RWPE2 (cell line): ENCODE results near the gene GPRC5D.

Experiments
- ATAC-seq: fragments of 200-7000 bp; cut with Tn5 transposase; 3 replicates; pipeline ENCODE4 v1.9.1; 2021; ENCODE audit warnings: low read depth
- DNase-seq: peaks from one replicate; pipeline ENCODE4 v3.0.0-alpha.2; 2020; ENCODE audit warnings: low spot score
- H3K27ac ChIP-seq: fragments of 450-650 bp; 2 replicates; pipeline ENCODE4 v1.5.1; 2017; ENCODE audit warnings: mild to moderate bottlenecking; ENCODE audit not compliant: poor library complexity, severe bottlenecking
- H3K27me3 ChIP-seq: fragments of 250-450 bp; sonication (Bioruptor Pico); 2 replicates; pipeline ENCODE4 v1.5.1; 2021; ENCODE audit warnings: mild to moderate bottlenecking, moderate library complexity; ENCODE audit not compliant: insufficient read depth, poor library complexity, severe bottlenecking
- H3K36me3 ChIP-seq: fragments of 250-450 bp; sonication (Bioruptor Pico); 2 replicates; pipeline ENCODE4 v1.5.1; 2020; ENCODE audit warnings: low read depth, mild to moderate bottlenecking, moderate library complexity
- H3K4me1 ChIP-seq: fragments of 250-450 bp; sonication (Bioruptor Pico); 2 replicates; pipeline ENCODE4 v1.5.1; 2021; ENCODE audit warnings: mild to moderate bottlenecking, moderate library complexity; ENCODE audit not compliant: insufficient read depth, poor library complexity, severe bottlenecking
- H3K4me3 ChIP-seq: fragments of 250-450 bp; sonication (Bioruptor Pico); 2 replicates; pipeline ENCODE4 v1.5.1; 2021; ENCODE audit warnings: mild to moderate bottlenecking, moderate library complexity; ENCODE audit not compliant: severe bottlenecking
- H3K9me3 ChIP-seq: fragments of 250-450 bp; sonication (Bioruptor Pico); 2 replicates; pipeline ENCODE4 v1.5.1; 2021; ENCODE audit warnings: mild to moderate bottlenecking, moderate library complexity; ENCODE audit not compliant: severe bottlenecking
- TF ChIP-seq, protein P1 (sequence below): fragments of 450-650 bp; IDR thresholded peaks from one replicate; pipeline ENCODE4 v1.5.1; 2017; ENCODE audit warnings: mild to moderate bottlenecking, moderate library complexity; ENCODE audit not compliant: poor library complexity, severe bottlenecking

The GPRC5D gene

DNA sequence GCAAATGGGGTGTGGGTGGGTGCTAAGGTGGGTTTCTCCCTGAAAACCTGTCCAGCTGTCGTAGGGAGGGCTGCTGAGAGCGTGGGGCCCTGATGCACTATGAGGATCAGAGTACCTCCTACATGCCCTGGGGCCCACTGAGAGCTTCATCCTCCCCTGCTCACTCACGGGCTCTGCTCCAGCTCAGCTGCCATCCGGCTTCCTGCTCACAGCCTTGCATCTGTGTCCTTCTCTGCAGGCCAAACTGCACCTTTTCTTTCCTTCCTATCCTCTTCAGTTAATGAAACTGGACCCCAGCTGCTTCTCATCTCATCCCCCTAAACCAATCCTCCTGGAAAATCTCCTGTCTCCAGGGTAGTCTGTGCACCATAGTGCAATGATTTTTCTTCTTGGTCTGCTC, 22.2 kb upstream of the GPRC5D start:
- Histone ChIP-seq H3K36me3 (peaks cover 8% of the 10 kb centered on the region), H3K4me3 (no peak overlapping the region), H3K27me3 (no peaks in the 10 kb centered on the region), H3K27ac (no peak overlapping the region), H3K4me1 (peaks cover 4% of the 10 kb centered on the region), H3K9me3 (no peaks in the 10 kb centered on the region)
- TF ChIP-seq, protein P1, sequence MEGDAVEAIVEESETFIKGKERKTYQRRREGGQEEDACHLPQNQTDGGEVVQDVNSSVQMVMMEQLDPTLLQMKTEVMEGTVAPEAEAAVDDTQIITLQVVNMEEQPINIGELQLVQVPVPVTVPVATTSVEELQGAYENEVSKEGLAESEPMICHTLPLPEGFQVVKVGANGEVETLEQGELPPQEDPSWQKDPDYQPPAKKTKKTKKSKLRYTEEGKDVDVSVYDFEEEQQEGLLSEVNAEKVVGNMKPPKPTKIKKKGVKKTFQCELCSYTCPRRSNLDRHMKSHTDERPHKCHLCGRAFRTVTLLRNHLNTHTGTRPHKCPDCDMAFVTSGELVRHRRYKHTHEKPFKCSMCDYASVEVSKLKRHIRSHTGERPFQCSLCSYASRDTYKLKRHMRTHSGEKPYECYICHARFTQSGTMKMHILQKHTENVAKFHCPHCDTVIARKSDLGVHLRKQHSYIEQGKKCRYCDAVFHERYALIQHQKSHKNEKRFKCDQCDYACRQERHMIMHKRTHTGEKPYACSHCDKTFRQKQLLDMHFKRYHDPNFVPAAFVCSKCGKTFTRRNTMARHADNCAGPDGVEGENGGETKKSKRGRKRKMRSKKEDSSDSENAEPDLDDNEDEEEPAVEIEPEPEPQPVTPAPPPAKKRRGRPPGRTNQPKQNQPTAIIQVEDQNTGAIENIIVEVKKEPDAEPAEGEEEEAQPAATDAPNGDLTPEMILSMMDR = no peak
- ATAC-seq (no peak), DNase-seq (no peak)

DNA sequence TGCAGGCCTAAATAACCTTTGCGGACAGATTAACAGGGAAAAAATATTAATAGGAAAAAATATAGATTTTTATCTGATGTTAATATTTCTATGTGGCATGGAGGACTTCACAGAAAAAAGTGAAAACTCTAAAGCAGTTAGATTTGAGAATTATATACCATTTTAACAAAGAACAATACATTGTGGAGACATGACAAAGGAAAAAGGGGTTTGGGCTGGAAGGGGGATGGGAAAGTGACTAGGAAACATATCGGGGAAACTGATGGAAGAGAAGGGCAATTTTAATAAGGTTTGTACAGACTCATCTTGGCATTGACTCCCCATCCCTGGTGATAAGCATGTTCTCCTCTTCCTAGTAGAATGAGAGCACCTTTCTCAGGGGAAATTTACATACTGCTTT, 21.0 kb upstream of the GPRC5D start:
- no peak for ATAC-seq
- peaks cover 8% of the 10 kb centered on the region for H3K36me3 ChIP-seq
- DNase-seq = no peak

DNA sequence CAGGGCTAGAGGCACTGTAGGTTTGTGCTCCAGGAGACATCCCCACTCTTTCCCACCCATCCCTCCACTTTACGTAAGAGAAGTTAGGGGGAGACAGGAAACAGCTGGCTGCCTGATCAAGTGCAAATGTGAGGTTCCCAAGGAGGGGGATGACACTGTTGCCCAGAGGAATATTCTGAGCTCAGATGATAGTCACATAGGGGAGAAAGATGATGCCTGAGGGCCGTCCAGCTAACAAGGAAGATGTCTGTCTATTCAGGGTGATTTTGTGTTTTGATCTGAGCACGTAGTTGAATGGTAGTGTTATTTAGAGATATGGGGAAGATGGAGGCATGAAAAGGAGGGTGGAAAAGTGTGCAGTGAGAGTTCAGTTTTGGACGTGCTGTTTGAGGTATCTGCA, 13.9 kb upstream of the GPRC5D start:
- Histone ChIP-seq H3K9me3 (no peaks in the 10 kb centered on the region), H3K27ac (no peak overlapping the region), H3K4me1 (no peaks in the 10 kb centered on the region), H3K4me3 (no peak overlapping the region), H3K36me3 (no peaks in the 10 kb centered on the region), H3K27me3 (no peaks in the 10 kb centered on the region)
- ATAC-seq = no peak
- no peak for DNase-seq
- TF ChIP-seq, protein P1 = no peak

More for the DNA sequence above, 21.0 kb upstream of the GPRC5D start:
- Histone ChIP-seq H3K27me3 (no peaks in the 10 kb centered on the region), H3K4me3 (no peak overlapping the region), H3K9me3 (no peaks in the 10 kb centered on the region), H3K4me1 (peaks cover 4% of the 10 kb centered on the region), H3K27ac (no peak overlapping the region)
- TF ChIP-seq, protein P1 = no peak

DNA sequence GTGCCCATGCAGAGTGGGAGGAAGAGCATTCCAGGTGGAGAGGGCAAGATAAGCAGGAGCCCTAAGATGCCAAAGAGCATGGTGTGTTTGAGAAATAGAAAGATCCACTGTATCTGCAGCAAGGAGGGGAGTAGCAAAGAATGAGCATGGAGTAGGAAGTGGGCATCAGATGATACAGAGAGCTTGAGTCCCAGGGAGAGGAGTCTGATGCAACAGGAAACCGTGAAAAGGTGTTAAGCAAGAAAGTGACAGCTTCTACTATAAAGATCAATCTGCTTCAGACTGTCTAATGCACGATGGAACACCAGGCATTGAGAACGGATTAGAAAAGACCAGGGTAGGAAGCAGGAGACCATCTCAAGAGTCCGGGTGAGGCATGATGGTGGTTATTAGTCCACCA, 12.3 kb upstream of the GPRC5D start:
- no peak for ATAC-seq
- DNase-seq = no peak
- H3K4me3 ChIP-seq = no peak overlapping the region
- H3K36me3 ChIP-seq = no peaks in the 10 kb centered on the region
- TF ChIP-seq, protein P1 = no peak
- H3K27me3 ChIP-seq = no peaks in the 10 kb centered on the region
- H3K4me1 ChIP-seq = no peaks in the 10 kb centered on the region
- no peaks in the 10 kb centered on the region for H3K9me3 ChIP-seq
- no peak overlapping the region for H3K27ac ChIP-seq

DNA sequence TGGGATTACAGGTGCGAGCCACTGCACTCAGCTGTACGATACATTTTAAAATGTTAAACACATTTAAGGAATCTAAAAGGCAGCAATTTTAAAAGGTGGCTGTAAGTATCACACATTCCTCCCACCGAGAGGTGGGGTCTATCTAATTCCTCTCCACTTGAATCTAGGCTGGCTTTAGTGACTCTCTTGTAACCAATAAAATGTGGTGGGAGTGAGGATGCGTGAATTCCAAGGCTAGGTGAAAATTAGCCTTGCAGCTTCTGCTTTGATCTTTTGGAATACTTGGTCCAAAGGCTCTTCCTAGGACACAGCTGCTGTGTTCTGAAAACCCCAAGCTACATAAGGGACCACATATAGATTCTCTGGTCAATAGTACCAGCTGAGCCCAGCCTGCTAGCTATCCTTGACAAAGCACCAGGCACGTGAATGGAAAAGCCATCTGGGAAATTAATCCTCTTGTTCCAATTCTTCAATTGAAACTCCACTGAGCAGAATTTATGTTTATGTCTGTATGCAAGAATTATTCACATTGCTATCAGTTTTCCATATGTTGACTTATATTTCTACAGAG, 8.8 kb upstream of the GPRC5D start:
- no peaks in the 10 kb centered on the region for H3K36me3 ChIP-seq
- no peaks in the 10 kb centered on the region for H3K4me1 ChIP-seq
- TF ChIP-seq, protein P1 = no peak
- ATAC-seq (no peak), DNase-seq (no peak)
- H3K4me3 ChIP-seq = no peak overlapping the region
- H3K27ac ChIP-seq = no peak overlapping the region
- H3K9me3 ChIP-seq = no peaks in the 10 kb centered on the region
- H3K27me3 ChIP-seq = no peaks in the 10 kb centered on the region
